Fibroblast of the aortic adventitia (primary cell): ENCODE data around the gene CTNNA2. TPM values are rescaled to one million over a fixed set of nuclear protein-coding genes. Genes with fewer than 3 reads are reported as not detected.

ENCODE experiments used
- DNase-seq: peaks from one replicate; pipeline ENCODE4 v3.0.0-alpha.2; 2010; ENCODE audit warnings: low read depth
- H3K4me3 ChIP-seq: 2 replicates; pipeline ENCODE4 v1.5.1; 2011; ENCODE audit warnings: low read depth, mild to moderate bottlenecking, control low read depth, low read length, moderate library complexity
- total RNA-seq: library from RNA; depleted of rRNA; stranded (reverse); fragments of >200 nt; gene quantifications from 2 replicates; pipeline ENCODE4 v1.2.3, GENCODE V29; 2012; ENCODE audit warnings: low replicate concordance
- TF ChIP-seq, protein P1 (sequence below): IDR thresholded peaks from 2 replicates; pipeline ENCODE4 v1.5.1; 2011; ENCODE audit warnings: mild to moderate bottlenecking, low read length, control low read depth, inconsistent platforms; ENCODE audit not compliant: insufficient read depth

Gene CTNNA2
- total RNA-seq, 1 donor, result 0.36 TPM

DNA sequence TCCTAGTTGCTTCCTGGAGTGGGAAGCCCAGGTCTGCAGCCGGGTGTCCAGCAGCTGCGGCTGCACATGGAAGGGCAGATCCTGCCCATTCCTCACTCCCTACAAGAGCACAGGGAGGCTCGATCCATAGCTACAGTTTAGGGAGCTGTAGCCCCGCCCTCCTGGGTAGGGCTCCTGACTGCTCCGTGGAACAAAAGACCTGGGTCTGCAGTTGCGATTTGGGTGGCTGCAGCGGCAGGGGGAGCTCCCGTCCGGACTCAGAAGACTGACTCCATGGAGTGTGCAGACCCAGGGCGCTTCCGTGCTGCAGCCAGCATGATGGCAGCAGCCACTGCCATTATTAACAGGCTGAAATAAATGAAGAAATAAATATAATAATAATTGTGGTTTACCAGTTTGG lies 157.3 kb downstream of the CTNNA2 start:
- TF ChIP-seq, protein P1, sequence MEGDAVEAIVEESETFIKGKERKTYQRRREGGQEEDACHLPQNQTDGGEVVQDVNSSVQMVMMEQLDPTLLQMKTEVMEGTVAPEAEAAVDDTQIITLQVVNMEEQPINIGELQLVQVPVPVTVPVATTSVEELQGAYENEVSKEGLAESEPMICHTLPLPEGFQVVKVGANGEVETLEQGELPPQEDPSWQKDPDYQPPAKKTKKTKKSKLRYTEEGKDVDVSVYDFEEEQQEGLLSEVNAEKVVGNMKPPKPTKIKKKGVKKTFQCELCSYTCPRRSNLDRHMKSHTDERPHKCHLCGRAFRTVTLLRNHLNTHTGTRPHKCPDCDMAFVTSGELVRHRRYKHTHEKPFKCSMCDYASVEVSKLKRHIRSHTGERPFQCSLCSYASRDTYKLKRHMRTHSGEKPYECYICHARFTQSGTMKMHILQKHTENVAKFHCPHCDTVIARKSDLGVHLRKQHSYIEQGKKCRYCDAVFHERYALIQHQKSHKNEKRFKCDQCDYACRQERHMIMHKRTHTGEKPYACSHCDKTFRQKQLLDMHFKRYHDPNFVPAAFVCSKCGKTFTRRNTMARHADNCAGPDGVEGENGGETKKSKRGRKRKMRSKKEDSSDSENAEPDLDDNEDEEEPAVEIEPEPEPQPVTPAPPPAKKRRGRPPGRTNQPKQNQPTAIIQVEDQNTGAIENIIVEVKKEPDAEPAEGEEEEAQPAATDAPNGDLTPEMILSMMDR, result no peak
- no peak for DNase-seq
- no peak overlapping the region for H3K4me3 ChIP-seq

DNA sequence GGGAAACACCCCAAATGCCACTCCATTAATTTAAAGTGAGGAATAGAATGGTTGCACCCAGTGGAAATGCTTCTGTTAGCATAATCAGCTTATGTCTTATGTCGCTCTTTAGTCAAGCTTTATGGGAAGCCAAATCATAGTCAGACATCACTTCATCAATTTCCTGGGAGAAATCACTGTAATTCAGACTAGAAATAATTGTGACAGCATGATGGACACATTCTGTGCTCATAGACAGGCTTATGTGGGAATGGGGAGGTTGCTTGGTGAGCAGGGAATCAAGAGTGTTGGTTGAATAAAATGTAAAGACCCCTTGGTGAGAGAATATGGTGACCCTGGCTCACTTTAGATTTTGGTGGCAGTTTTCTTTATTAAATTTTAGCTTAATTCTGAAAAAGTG lies 174.0 kb downstream of the CTNNA2 start:
- TF ChIP-seq, protein P1, result no peak
- DNase-seq, result no peak
- no peak overlapping the region for H3K4me3 ChIP-seq

DNA sequence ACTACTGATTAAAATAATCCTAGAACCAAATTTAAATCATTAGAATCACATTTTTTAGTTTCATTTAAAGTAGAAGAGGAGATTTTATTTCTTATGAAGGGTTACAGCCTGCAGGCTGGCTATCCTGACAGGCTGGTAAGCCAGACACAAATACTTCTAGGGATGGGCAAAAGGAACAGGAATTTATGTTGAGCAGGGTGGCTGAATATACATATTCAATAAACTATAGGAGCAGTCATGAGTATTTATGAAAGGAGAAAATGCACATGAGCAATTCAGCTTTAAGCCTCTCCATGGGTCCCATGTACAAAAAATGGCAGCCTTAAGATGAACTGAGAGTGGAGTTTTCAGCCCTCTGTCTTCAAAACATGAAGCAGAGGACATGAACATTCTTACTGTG lies 182.4 kb downstream of the CTNNA2 start:
- no peak overlapping the region for H3K4me3 ChIP-seq
- TF ChIP-seq, protein P1, result no peak

DNA sequence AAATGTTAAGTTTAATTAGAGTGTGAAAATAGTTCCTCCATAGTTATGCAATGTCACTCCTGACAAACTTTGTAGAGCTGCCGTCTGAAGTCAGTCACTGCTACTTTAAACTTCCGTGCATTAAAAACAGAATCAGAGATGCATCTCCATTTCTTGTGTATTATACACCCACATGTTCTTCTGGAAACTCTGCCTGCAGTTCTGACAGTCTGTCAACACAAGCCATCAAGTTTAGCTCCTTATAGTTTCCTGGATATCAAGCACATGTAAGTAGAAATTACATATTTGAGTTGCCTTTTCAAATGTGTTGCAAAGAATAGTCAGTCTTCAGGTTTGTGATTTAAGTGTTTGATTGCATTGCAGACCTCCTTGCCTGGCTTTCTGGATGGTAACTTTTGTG lies 184.3 kb downstream of the CTNNA2 start:
- DNase-seq, result no peak
- no peak overlapping the region for H3K4me3 ChIP-seq
- TF ChIP-seq, protein P1, result no peak

More for the DNA sequence above, 182.4 kb downstream of the CTNNA2 start:
- no peak for DNase-seq

DNA sequence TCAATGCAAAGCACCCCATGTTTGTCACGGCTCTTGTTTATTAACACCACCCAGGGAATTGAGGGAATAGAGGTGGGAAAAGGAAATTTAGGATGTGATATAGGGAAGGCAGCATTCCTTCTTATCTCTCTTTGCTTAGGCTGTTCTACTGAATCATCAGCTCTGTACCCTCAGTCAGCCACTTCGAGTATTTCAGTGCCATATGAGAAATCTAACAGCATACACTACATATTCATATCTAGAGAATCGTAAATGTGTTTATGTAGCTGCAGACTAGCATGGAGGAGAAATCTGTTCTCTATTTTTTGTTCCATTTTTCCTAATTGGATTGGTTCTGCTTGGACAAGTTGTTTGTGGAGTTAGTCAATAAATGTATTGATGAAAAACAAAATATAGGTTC lies 187.8 kb downstream of the CTNNA2 start:
- TF ChIP-seq, protein P1, result no peak
- DNase-seq, result no peak

DNA sequence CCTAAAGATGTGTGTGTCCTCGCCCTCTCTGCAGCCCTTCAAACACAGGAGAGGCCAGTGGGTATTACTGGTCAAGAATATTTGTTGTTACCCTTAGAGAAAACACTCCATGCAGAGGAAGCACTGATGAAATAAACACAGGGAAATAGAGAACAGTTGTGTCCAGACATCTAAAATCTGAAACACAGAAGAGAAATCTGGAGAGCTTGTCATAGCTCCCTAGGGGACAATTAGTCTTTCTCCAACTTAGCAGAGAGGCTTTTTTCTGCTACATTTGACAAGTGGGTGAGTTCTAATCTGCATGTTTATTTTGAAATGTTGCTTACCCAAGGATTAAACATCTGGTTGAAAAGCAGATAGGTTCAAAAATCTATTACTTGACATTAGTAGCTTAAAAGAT lies 190.1 kb downstream of the CTNNA2 start:
- no peak for DNase-seq
- TF ChIP-seq, protein P1, result no peak
- H3K4me3 ChIP-seq, result no peak overlapping the region

More for the DNA sequence above, 187.8 kb downstream of the CTNNA2 start:
- H3K4me3 ChIP-seq, result no peak overlapping the region

DNA sequence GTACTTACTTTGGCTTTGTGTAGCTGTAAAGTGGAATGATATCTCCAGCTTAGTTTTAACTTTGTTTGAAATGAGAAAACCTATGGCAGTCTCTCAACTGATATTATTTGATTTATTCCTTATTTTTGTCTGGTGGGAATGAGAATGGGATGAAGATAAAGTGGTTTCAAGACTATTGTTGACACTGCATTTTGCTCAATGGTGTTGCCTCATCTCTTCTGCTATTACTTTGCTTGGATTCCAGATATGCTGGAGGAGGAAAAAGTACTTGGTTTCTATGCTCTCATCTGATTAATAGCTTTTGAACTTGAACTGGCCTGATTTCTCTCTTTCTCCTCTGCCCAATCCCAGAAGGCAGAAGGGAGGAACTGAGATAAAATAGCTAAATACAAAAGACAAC lies 198.2 kb downstream of the CTNNA2 start:
- H3K4me3 ChIP-seq, result no peak overlapping the region
- TF ChIP-seq, protein P1, result no peak
- peak; percentile 8 for DNase-seq
